GM12801 (cell line): ENCODE data around the gene COMT.

Source experiments
- CTCF ChIP-seq: IDR thresholded peaks from one replicate; pipeline ENCODE4 v1.5.1; 2011; ENCODE audit warnings: control low read depth; ENCODE audit not compliant: insufficient read length; ENCODE audit errors: extremely low read depth

Gene COMT

DNA sequence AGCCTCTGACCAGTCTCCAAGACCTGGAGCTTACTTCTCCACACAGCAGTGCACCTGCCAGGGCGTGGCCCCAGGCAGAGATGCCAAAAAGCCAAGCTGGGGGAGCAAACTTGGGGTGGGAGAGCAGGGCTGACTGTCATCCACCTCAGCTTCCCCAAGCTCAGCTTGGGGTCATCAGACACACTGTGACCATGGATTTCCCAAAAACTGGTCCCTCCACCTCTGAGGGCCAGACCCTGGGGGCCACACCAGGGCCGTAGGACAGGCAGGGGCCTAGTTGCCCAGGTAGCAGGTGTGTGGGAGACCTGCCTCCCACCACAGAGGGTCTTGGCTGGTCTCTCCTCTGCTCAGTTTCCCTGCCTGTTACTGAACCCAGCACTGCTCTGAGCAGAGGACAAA is 44.4 kb downstream of the COMT start:
- TF ChIP-seq CTCF = no peak

- no peak for TF ChIP-seq CTCF
Measured at GRCh38 chr22:19986410-19987341, 45.1 kb downstream of the COMT start.

DNA sequence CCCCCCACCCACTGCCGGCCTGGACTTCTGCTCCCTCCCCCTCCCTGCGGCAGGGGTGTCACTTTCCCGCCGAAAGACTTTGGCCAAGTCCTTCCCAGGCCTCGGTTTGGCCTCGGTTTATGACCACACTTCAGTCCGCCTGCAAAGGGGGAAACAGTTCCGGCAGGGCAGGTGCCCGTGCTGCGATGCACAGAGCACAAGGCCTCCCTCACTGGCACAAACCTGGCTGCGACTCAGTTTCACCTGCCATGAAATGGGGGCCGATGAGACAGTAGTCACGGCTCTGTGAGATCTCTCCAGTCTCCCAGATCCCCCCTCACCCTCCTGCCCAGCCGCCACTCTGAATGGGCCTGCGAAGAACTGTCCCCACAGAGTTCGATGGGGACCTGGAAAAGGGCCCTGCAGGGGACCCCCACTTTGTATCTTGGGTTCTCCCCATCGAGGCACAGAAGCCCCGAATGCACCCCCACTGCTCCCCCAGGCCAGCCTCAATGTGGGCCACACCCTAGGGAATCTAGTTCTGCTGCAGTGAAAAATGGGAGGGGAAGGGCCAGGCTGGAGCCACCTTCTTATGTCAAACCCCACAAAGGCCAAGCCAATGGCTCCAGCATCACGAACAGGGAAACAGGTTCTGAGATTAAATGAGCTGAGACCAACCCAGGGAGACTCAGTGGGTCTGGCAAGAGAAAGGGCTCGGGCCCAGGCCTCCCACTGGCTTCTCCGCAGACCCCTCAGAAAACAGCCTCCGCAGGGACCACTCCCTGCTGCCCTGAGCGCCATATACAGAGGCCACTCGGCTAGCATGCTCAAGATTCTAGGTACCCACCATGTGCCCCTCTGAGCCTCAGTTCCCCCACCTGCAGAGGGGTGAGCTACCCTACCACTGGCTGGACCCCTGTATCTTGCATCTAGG is 46.1 kb downstream of the COMT start:
- no peak for TF ChIP-seq CTCF

- no peak for TF ChIP-seq CTCF
Measured at GRCh38 chr22:19988331-19988808, 46.8 kb downstream of the COMT start.

GRCh38 chr22:19988965-19989724 is 47.6 kb downstream of the COMT start:
- no peak for TF ChIP-seq CTCF

DNA sequence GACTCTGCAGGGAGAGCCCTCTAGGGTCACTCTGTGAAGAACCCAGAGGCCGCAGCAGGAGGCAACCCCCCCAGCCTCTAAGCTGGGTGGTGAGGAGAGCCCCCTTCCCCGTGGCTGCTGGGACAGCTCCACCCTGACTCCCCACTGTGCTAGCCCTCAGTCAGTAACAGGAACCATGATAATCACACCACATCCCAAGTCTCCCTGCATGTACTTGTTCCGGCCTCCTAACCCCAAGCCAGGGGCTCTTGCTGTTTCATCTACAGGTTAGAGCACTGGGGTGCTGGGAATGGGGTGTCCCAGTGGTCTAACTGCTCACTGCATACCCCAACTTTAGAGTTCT is 48.1 kb downstream of the COMT start:
- no peak for TF ChIP-seq CTCF
